Measurements from ENCODE around the gene FAF2.
"Not testable (repeated sequence)": the region's sequence is repeated elsewhere in the genome, so short reads cannot be mapped to it uniquely, and the experiment has no call there.

FAF2 gene

DNA sequence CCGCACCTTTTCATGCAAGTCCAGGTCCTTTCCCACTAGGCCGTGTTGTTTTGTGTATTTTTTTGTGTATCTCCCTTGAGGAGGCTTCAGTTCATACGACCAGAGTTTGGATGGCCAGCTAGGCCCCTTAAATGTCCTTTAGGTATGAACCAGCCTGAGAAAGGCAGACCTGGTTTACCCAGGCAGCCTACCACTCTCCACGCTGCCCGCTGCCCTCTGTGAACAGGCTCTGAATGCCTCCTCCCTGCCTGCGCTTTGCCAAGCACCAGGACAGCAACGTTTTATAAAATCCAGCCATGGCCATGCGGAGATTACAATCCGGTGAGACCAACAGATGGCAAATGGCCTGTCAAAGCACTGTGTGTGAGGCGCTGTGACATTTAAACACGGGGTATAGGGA is 31.2 kb upstream of the FAF2 start:
- no peak for DNase-seq (ENCODE audit: low spot score)

DNA sequence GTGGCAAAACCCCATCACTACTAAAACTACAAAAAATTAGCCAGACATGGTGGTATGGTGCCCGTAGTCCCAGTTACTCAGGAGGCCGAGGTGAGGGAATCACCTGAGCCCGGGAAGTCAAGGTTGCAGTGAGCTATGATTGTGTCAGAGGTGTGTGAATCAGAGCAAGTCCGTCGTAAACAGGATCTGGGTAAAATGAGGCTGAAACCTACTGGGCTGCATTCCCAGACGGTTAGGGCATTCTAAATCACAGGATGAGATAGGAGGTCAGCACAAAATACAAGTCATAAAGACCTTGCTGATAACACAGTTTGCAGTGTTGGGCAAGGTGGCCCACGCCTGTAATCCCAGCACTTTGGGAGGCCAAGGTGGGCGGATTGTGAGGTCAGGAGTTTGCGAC is 29.9 kb upstream of the FAF2 start:
- DNase-seq (ENCODE audit: low spot score): no peak

DNA sequence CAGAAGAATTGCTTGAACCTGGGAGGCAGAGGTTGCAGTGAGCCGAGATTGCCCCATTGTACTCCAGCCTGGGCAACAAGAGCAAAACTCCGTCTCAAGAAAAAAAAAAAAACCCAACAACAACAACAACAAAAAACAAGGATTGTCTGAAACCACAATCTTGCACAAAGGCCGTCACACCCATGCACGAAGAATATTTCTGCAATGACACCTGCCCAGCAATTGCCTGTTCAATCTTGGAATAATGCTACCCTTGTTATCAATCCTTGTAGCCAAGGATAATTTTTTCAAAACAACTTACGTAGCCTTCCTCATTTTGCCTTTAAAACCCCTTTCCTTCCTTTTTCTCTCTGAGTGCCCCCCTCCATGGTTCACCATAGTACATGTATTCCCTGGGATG is 28.1 kb upstream of the FAF2 start:
- no peak for DNase-seq (ENCODE audit: low spot score)

DNA sequence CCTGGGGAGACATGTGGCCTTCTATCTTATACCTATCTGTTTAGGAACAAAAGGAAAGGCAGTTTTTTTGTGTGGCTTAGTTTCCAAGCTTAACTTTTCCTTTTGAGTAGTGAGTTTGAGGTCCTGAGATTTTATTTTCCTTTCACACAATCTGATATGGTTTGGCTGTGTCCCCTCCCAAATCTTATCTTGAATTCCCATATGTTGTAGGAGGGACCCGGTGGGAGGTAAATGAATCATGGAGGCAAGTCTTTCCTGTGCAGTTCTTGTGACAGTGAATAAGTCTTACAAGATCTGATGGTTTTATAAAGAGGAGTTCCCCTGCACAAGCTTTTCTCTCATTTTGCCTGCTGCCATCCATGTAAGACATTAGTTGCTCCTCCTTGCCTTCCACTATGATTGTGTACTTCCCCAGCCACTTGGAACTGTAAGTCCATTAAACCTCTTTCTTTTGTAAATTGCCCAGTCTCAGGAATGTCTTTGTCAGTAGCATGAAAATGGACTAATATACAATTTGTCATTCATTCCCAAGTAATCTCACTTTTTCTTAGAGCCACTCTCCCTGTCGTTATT is 27.1 kb upstream of the FAF2 start:
- no peak for DNase-seq (ENCODE audit: low spot score)

DNA sequence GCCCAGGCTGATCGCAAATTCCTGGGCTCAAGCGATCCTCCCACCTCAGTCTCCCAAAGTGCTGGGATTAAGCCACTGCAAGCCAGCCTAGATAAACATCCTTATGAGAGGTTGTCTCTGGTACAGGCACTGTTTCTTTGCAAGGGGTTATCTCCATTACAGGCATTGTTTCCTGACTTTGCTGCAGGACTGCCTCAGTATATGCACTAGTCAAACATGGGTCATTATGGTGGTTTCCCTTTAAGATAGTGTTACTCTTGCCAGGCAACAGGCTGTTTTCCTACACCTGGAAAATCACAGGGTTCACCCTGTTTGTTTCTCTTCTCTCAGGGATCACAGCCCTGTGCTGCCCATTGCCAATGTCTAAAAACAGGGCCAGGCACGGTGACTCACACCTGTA is 24.0 kb upstream of the FAF2 start:
- no peak for DNase-seq (ENCODE audit: low spot score)

DNA sequence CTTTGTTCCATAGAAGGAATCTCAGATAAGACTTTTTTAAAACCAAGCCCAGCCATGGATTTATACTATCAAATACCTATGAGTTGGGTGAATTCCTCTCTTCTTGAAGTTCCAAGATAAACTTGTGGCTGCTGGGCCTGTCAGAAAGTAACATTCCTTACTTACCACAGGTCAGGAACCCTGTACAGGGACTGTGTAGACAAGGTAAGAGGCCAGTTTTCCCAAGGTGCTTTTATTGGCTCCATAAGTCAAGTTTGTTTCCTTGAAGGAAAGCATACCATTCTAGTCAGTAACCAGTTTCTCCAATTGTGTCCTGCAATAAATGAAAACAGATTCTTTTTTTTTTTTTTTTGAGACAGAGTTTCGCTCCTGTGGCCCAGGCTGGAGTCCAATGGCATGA is 23.0 kb upstream of the FAF2 start:
- no peak for DNase-seq (ENCODE audit: low spot score)

DNA sequence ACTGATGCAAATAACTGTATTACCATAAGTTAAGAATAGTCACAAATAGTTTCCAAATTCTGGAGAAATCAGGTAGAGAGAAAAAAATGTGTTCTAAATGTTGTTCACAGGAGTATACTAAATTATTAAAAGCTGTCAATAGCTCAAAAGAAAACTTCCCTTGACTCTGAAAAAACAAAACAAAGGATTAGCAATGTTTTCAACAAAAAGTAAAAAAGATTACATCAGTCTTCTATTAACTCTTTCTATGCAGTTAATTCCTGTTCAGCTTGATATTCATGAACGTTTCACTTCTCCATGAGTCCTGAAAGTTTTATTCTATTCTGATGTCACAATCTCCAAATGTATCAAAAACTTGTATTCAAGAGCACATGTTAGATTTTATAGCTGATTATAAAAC is 22.4 kb upstream of the FAF2 start:
- no peak for DNase-seq (ENCODE audit: low spot score)

DNA sequence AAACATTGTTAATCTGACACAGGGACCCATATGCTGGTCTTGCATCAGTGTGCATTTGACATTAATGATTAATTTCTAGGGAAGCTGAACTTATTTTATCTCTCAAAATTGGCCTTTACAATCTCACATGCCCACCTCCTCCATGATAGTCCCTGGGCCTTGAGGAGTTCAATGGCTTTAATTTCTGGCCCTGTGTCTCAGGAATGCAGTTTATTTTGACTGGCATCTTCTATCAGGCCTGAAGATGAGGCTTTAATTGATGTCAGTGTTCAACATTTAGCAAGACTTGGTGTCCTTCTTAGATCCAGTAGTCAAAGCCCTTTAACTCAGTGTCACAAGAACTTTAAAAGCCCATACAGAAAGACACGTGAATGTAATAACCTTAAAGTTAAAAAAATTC is 21.3 kb upstream of the FAF2 start:
- DNase-seq (ENCODE audit: low spot score): no peak

DNA sequence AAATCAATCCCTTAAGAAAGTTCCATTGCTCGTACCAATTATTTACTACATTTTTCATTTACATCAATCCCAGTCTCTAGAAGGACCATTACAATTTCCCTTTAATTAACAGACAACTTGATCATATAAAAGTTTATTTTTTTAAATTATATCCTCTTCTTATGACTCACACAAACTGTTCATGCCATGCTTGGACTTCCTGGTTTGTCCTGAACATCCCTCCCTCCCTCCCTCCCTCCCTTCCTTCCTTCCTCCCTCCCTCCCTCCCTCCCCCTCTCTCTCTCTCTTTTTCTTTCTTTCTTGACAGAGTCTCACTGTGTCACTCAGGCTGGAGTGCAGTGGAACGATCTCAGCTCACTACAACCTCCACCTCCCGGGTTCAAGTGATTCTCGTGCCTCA is 20.2 kb upstream of the FAF2 start:
- no peak for DNase-seq (ENCODE audit: low spot score)

DNA sequence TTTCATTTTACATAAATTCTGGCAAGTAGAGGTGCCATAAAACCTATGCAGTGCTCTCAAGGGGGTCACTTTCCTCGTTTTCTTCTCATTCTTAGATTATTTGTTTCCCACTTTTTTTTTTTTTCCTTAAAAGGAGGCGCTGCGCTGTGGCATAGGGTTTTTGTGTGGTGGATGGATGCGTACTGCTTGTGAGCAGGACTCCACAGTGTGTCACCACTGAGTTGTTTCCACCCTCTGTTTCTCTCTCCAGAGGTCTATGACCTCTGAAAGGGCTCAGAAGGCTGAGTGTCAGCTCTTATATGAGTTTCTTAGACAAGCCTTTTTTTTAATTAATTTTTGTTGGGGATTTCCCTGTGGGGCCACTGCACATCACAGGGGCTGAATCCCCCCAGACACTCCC is 18.2 kb upstream of the FAF2 start:
- DNase-seq (ENCODE audit: low spot score): no peak

DNA sequence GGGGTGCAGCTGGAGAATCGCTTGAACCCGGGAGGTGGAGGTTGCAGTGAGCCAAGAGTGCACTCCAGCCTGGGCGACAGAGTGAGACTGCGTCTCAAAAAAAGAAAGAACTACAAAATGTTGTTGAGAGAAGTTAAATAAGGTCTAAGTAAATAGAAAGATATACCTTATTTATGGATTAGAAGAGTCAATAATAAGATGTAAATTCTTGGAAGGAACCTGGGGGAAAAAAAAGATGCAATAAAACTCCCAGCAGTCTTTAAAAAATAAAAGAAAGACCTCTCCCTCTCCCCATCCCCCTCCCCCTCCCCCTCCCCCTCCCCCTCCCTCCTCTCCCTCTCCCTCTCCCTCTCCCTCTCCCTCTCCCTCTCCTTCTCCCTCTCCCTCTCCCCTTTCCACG is 15.5 kb upstream of the FAF2 start:
- no peak for DNase-seq (ENCODE audit: low spot score)

DNA sequence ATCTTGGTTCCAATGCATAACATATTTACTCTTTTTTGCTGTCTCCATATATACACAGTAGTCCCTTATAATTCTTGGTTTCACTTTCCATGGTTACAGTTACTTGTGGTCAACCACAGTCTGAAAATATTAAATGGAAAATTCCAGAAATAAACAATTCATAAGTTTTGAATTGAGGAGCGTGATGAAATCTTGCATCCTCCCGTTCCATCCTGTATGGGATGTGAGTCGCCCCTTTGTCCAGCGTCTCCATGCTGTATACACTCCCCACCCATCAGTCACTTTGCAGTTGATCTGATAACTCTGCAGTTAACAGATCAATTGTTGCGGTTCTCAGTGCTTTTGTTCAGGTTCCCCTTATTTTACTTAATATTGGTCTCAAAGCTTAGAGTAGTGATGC is 11.5 kb upstream of the FAF2 start:
- DNase-seq (ENCODE audit: low spot score): no peak

DNA sequence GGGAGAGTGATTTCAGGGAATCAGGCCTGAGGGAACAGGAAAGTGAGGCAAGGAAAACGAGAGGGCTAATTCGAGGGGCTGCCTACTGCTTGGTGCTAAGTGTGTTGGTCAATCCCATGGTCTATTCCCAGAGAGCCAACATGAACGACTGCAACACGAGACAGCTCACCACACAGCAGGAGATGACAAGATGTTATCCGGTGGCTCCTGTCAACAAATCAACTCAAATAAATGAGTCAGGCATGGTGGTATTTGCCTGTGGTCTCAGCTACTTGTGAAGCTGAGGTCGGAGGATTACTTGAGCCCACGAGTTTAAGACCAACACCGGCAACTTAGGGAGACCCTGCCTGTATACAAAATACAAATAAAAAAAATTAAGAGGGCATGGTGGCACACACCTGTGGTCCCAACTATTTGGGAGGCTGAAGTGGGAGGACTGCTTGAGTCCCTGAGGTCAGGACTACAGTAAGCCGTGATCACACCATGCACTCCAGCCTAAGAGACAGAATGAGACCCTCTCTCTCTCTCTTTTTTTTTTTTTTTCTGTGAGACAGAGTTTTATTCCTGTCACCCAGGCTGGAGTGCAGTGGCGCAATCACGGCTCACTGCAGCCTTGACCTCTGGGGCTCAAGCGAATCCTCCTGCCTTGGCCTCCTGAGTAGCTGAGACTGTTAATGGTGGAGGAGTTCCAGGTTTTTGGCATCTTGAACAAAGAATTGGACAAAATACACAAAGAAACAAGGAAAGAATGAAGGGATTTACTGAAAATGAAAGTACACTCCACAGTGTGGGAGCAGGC is 9.0 kb upstream of the FAF2 start:
- DNase-seq (ENCODE audit: low spot score): no peak

DNA sequence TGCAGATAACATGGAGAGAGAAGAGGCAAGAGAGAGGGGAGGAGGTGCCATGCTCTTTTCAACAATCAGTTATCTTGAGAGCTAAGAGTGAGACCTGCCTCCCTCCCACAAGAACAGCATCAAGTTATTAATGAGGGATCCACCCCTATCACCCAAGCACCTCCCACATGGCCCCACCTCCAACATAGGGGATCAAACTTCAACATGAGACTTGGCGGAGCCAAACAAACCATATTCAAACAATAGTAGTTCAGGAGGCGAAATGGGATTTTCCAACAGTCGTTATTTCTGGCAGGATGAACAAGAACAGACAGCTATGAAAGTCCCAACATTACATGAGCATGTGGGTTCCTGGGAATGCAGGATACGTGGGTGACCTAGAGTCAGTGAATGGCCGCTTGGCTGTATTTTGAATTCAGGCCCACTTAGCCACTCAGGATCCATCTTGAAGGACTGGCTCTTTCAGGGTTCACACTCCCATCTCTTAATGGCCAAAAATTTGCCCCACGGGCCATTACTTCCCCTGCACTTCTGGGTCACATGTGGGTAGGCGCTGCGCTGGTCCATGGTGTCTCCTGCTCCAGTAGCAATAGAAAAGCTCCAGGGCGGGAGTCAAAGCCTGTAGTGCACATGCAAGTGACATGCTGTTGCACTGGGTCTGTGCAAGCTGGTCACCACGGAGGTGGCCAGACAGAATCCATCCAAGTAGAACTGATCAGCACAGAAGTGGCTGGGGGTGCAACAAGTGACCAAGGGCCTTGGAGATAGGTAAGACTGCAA is 7.1 kb upstream of the FAF2 start:
- no peak for DNase-seq (ENCODE audit: low spot score)

DNA sequence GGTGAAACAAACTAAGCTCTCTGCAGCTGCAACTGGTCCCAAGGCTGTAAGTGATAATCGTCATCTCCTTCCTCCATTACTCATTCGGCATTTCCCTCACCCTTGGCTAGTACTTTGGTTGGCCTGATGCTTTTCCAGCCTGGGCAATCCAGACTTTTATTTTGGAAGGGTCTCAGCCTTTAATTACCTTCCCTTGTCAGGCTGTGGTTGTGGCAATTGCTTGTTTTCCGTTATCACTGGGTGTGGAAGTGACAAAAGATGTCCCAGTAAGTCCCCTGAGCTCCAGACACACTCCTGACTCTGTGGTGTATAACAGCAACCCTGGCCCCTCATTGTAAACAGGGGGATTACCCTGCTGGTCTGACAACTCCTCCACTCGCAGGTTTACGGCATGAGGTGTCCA is 6.3 kb upstream of the FAF2 start:
- no peak for DNase-seq (ENCODE audit: low spot score)

DNA sequence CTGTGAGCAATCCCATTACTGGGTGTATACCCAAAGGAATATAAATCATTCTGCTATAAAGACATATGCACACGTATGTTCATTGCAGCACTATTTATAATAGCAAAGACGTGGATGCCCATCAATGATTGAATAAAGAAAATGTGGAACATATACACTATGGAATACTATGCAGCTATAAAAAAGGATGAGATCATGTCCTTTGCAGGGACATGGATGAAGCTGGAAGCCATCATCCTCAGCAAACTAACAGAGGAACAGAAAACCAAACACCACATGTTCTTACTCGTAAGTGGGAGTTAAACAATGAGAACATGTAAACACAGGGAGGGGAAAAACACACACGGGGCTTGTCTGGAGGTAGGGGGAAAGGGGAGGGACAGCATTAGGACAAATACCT is 5.3 kb upstream of the FAF2 start:
- not testable (repeated sequence) for DNase-seq (ENCODE audit: low spot score)

DNA sequence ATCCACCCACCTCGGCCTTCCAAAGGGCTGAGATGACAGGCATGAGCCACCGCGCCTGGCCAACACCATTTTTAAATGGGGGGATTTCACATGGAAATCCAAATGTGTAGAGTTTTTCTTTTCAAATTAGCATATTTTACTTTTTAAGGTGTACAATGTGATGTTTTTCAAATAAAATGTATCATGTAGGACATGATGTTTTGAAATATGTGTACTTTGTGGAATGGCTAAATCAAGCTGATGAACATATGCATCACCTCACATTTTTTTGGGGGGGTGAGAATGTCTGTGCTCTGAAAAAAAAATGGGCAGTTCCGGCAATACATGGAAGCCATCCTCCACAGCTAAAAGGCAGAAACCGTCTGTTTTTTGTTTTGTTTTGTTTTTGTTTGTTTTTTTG is 3.4 kb upstream of the FAF2 start:
- DNase-seq (ENCODE audit: low spot score): no peak

DNA sequence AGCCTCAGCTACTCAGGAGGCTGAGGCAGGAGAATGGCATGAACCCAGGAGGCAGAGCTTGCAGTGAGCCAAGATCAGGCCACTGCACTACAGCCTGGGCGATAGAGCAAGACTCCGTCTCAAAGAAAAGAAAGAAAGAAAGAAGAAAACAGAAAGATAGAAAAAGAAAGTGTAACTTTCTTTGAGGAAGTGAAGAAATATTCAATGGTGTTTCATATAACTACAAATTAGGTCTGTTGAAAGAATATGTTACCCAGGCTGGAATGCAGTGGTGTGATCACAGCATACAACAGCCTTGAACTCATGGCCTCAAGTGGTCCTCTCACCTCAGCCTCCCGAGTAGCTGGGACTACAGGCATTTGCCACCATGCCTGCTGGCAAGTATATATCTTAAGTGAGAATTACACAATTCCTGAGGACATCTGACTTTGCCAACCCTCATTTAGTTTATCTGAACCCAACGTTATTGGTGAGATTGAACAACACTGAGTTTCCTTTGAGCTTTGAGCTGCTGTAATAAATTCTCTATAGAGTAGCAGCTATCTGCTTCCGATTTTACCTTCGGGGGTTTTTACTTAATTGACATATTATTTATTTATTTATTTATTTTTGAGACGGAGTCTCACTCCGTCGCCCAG is 2.0 kb upstream of the FAF2 start:
- no peak for DNase-seq (ENCODE audit: low spot score)

DNA sequence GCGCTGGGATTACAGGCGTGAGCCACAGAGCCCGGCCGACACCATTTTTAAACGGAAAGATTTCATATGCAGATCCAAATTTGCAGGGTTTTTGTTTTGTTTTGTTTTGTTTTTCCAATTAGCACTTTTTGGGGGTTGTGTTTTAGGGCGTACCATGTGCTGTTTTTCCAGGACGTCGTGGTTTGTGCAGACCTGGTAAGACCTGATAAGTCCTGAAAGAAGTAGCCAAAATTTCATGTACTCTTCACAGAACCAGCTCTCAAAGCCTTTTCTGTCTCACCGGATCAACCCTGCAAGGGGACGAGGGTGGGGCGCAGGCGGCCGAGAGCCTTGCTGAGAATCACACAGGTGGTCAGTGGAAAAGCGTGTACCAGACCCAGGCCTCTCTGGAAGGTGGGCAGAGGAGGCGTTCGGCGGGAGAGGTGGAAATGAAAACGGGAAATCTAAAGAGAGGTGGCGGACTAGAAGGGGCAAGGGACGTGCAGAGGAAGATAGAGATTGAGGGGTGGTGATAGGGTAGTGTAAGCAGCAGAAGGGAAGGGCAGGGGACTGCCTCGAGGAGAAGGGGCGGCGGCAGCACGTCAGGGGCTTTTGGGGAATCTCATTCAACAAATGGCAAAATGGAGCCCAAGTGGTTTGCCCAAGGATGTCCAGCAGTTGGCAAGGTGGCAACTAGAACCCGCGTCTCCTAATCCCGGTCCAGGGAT is 1.1 kb upstream of the FAF2 start:
- DNase-seq (ENCODE audit: low spot score): peak; percentile 12

DNA sequence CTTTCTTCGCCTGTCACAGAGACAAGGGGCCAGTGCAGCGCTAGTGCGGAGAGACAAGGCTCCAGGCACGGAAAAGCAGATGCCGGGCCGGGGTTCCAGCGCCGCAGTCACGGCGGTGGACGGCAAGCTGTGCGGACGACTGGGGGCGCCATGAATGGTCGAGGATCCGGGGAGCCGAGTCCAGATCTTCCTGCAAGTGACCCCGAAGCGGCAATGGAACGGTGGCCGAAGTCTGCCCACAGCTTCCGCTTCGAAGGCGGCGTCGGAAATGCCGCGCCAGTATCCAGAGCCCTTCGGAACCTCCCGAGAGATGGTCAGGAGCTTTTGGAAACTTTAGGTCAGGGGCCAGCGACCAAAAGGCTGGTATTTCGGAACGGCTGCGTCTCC is 601 bp upstream of the FAF2 start:
- no peak for DNase-seq (ENCODE audit: low spot score)

DNA sequence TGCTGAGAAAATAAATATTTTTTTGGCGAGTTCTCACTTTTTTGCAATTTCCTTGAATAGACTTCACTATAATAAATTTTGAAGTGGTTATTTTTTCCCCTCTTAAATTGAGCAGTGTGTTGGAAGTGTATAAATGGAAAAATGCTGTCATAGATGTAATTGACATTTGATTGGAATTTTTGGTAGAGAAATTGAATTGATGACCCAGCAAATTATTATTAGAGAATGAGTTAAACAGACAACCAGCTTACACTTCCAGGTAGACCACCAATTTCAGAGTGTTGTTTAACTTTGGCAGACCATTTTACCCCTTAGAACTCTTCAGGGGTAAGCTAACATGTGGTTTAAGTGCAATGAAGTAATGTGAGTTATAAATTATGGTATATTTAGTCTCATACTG is 1.9 kb downstream of the FAF2 start:
- DNase-seq (ENCODE audit: low spot score): no peak

DNA sequence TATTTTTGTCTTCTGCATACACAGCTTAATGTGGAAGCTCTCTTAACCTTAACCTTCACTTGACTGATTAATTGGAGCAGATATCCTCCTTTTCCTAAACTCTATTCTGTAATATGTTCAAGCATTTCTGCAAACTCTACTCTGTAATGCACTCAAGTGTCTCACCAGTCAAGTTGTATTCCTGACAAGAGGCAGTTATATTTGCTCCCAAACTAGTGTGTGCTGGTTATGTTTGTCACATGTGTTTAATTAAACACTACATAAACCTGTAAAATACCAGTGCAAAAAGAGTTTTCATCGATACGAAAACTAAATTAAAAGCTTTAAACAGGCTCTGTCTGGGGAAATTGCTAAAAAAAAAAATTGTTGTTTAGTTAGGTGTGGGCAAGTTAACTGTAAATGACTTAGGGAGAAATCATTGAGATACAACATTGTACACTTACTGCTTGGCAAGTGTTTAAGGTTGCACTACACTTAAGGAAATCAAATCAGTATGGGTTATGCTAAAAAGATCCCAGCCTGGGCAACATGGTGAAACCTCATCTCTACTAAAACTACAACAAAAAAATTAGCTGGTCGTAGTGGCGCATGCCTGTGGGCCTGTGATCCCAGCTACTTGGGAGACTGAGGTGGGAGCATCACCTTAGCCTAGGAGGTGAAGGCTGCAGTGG is 6.7 kb downstream of the FAF2 start:
- DNase-seq (ENCODE audit: low spot score): no peak

All from pons (tissue), 1 donor.